MM.1S (cell line): ENCODE measurements around the gene CENPX.

ENCODE experiments used
- DNase-seq: peaks from one replicate; pipeline ENCODE4 v3.0.0-alpha.2; 2015
- H2AFZ ChIP-seq: fragments of 300-600 bp; sonication (generic); 2 replicates; pipeline ENCODE4 v1.6.0; 2016; ENCODE audit warnings: antibody characterized with exemption, low read length
- H3F3A ChIP-seq: fragments of 300-600 bp; sonication (generic); 2 replicates; pipeline ENCODE4 v1.6.1; 2016; ENCODE audit warnings: mild to moderate bottlenecking, antibody characterized with exemption, low read length, moderate library complexity, mixed read lengths; ENCODE audit not compliant: insufficient read depth
- H3K27ac ChIP-seq: fragments of 300-600 bp; sonication (generic); 2 replicates; pipeline ENCODE4 v1.5.1; 2016; ENCODE audit warnings: mild to moderate bottlenecking, low read length
- H3K27me3 ChIP-seq: fragments of 300-600 bp; sonication (generic); replicated peaks from 2 replicates; pipeline ENCODE4 v1.6.0; 2016; ENCODE audit warnings: low read length; ENCODE audit not compliant: insufficient read depth
- H3K36me3 ChIP-seq: fragments of 300-600 bp; sonication (generic); replicated peaks from 2 replicates; pipeline ENCODE4 v1.6.1; 2016; ENCODE audit warnings: mild to moderate bottlenecking, low read length, mixed read lengths; ENCODE audit not compliant: insufficient read depth
- H3K4me1 ChIP-seq: fragments of 300-600 bp; sonication (generic); 2 replicates; pipeline ENCODE4 v1.6.1; 2016; ENCODE audit warnings: low read length, mixed read lengths
- H3K4me2 ChIP-seq: fragments of 300-600 bp; sonication (generic); 2 replicates; pipeline ENCODE4 v1.6.0; 2016; ENCODE audit warnings: low read depth, low read length
- H3K4me3 ChIP-seq: fragments of 300-600 bp; sonication (generic); 2 replicates; pipeline ENCODE4 v1.5.1; 2016; ENCODE audit warnings: low read length, mixed read lengths
- H3K79me2 ChIP-seq: fragments of 300-600 bp; sonication (generic); 2 replicates; pipeline ENCODE4 v1.6.1; 2016; ENCODE audit warnings: mixed run types, low read length, mixed read lengths
- H3K9ac ChIP-seq: fragments of 300-600 bp; sonication (generic); 2 replicates; pipeline ENCODE4 v1.6.1; 2016; ENCODE audit warnings: low read length, mixed read lengths
- H3K9me2 ChIP-seq: fragments of 300-600 bp; sonication (generic); replicated peaks from 2 replicates; pipeline ENCODE4 v1.6.1; 2016; ENCODE audit warnings: mild to moderate bottlenecking, low read length, mixed read lengths; ENCODE audit not compliant: insufficient read depth
- H3K9me3 ChIP-seq: fragments of 300-600 bp; sonication (generic); replicated peaks from 2 replicates; pipeline ENCODE4 v1.6.1; 2016; ENCODE audit warnings: mild to moderate bottlenecking, low read length, mixed read lengths; ENCODE audit not compliant: insufficient read depth
- H4K20me1 ChIP-seq: fragments of 300-600 bp; sonication (generic); 2 replicates; pipeline ENCODE4 v1.6.1; 2016; ENCODE audit warnings: mild to moderate bottlenecking, low read length, moderate library complexity, mixed read lengths; ENCODE audit not compliant: insufficient read depth
- CTCF ChIP-seq: fragments of 300-600 bp; sonication (generic); IDR thresholded peaks from 2 replicates; pipeline ENCODE4 v1.5.1; 2016; ENCODE audit warnings: antibody characterized with exemption, low read length, mixed read lengths
- EZH2 ChIP-seq: fragments of 300-600 bp; sonication (generic); optimal IDR thresholded peaks from 2 replicates; pipeline ENCODE3; 2017; ENCODE audit warnings: low read depth, mild to moderate bottlenecking, antibody characterized with exemption, low read length, mixed read lengths
- EZH2phosphoT487 ChIP-seq: fragments of 300-600 bp; sonication (generic); IDR thresholded peaks from 2 replicates; pipeline ENCODE4 v1.6.1; 2018; ENCODE audit warnings: antibody characterized with exemption, low read length

CENPX gene

GRCh38 chr17:82018152-82018988 lies 4.3 kb downstream of the CENPX start:
- H3K4me2 ChIP-seq: no peak overlapping the region
- H3K9me2 ChIP-seq: no peaks in the 10 kb centered on the region
- H3K4me1 ChIP-seq: 0 out of 2 replicates have a peak, but pooled peaks cover 3% of the 10 kb centered on the region
- TF ChIP-seq CTCF (no peak), EZH2phosphoT487 (no peak), EZH2 (no peak)
- no peaks in the 10 kb centered on the region for H4K20me1 ChIP-seq
- H2AFZ ChIP-seq: no peak overlapping the region
- peaks cover 27% of the 10 kb centered on the region for H3K79me2 ChIP-seq
- no peak overlapping the region for H3K4me3 ChIP-seq
- no peaks in the 10 kb centered on the region for H3K27me3 ChIP-seq
- no peaks in the 10 kb centered on the region for H3K36me3 ChIP-seq
- no peaks in the 10 kb centered on the region for H3K9me3 ChIP-seq
- peaks cover 13% of the 10 kb centered on the region for H3F3A ChIP-seq
- no peak overlapping the region for H3K9ac ChIP-seq
- no peak overlapping the region for H3K27ac ChIP-seq
- DNase-seq: no peak

GRCh38 chr17:82017612-82018151 lies 5.0 kb downstream of the CENPX start:
- H3K9ac ChIP-seq: no peak overlapping the region
- H4K20me1 ChIP-seq: no peaks in the 10 kb centered on the region
- 0 out of 2 replicates have a peak, but pooled peaks cover 3% of the 10 kb centered on the region for H3K4me1 ChIP-seq
- no peak overlapping the region for H3K27ac ChIP-seq
- H3K4me3 ChIP-seq: no peak overlapping the region
- no peak for DNase-seq
- H3K9me3 ChIP-seq: no peaks in the 10 kb centered on the region
- H3F3A ChIP-seq: peaks cover 13% of the 10 kb centered on the region
- no peaks in the 10 kb centered on the region for H3K36me3 ChIP-seq
- no peaks in the 10 kb centered on the region for H3K27me3 ChIP-seq
- H3K9me2 ChIP-seq: no peaks in the 10 kb centered on the region
- peaks cover 27% of the 10 kb centered on the region for H3K79me2 ChIP-seq
- H2AFZ ChIP-seq: no peak overlapping the region
- no peak overlapping the region for H3K4me2 ChIP-seq
- TF ChIP-seq EZH2phosphoT487: no peak
- no peak for TF ChIP-seq CTCF
- TF ChIP-seq EZH2: no peak

GRCh38 chr17:82016875-82017459 lies 5.7 kb downstream of the CENPX start:
- TF ChIP-seq EZH2 (no peak), EZH2phosphoT487 (no peak), CTCF (no peak)
- H3K9me2 ChIP-seq: no peaks in the 10 kb centered on the region
- no peak overlapping the region for H3K4me3 ChIP-seq
- H3F3A ChIP-seq: peaks cover 8% of the 10 kb centered on the region
- peaks cover 20% of the 10 kb centered on the region for H3K79me2 ChIP-seq
- no peaks in the 10 kb centered on the region for H3K27me3 ChIP-seq
- DNase-seq: no peak
- H3K36me3 ChIP-seq: no peaks in the 10 kb centered on the region
- 0 out of 2 replicates have a peak, but pooled peaks cover 3% of the 10 kb centered on the region for H3K4me1 ChIP-seq
- no peak overlapping the region for H2AFZ ChIP-seq
- no peak overlapping the region for H3K27ac ChIP-seq
- no peaks in the 10 kb centered on the region for H4K20me1 ChIP-seq
- no peak overlapping the region for H3K4me2 ChIP-seq
- H3K9me3 ChIP-seq: no peaks in the 10 kb centered on the region
- no peak overlapping the region for H3K9ac ChIP-seq
